Tibial nerve (tissue), 4 donors: ENCODE results near the gene GPR155. TPM values are rescaled to one million over a fixed set of nuclear protein-coding genes. Genes with fewer than 3 reads are reported as not detected.

Source experiments
- DNase-seq, 2 donors: peaks; one replicate each; pipeline ENCODE4 v3.0.0-alpha.2; 2019; ENCODE audit warnings: low spot score in 2 of 2
- H3K27ac ChIP-seq, 4 donors: fragments of 200-600 bp; sonication (generic) in 3 of 4; one replicate each; pipeline ENCODE4 v1.5.1; 2017 to 2019; ENCODE audit warnings: mild to moderate bottlenecking in 1 of 4
- H3K27me3 ChIP-seq, 2 donors: fragments of 200-600 bp; sonication (generic) in 1 of 2; one replicate each; pipeline versions ENCODE4 v1.5.1 to v1.6.0; 2017 to 2019
- H3K36me3 ChIP-seq, 3 donors: fragments of 200-600 bp; sonication (generic); one replicate each; pipeline ENCODE4 v1.5.1; 2018 to 2019
- H3K4me1 ChIP-seq, 4 donors: fragments of 200-600 bp; sonication (generic) in 3 of 4; one replicate each; pipeline ENCODE4 v1.5.1; 2017 to 2019
- H3K4me3 ChIP-seq, 4 donors: fragments of 200-600 bp; sonication (generic) in 3 of 4; one replicate each; pipeline ENCODE4 v1.5.1; 2017 to 2019; ENCODE audit warnings: mild to moderate bottlenecking in 1 of 4, moderate library complexity in 1 of 4
- H3K9me3 ChIP-seq, 4 donors: fragments of 200-600 bp; sonication (generic) in 3 of 4; one replicate each; pipeline ENCODE4 v1.5.1; 2017 to 2019
- CTCF ChIP-seq, 5 experiments: fragments of 200-600 bp in 3 of 5; fragments of 450-650 bp in 2 of 5; sonication (generic) in 3 of 5; IDR thresholded peaks; one replicate each; pipeline ENCODE4 v1.5.1; 2016 to 2019; ENCODE audit warnings: antibody characterized with exemption in 5 of 5, mild to moderate bottlenecking in 3 of 5, moderate library complexity in 2 of 5
- EP300 ChIP-seq, 2 donors: sonication (generic); formaldehyde crosslinking; IDR thresholded peaks; one replicate each; pipeline ENCODE4 v1.6.1; 2017; ENCODE audit warnings: antibody characterized with exemption in 2 of 2, mild to moderate bottlenecking in 1 of 2
- POLR2A ChIP-seq, 2 donors: fragments of 450-650 bp; IDR thresholded peaks; one replicate each; pipeline ENCODE4 v1.6.1; 2017; ENCODE audit warnings: antibody characterized with exemption in 2 of 2, mild to moderate bottlenecking in 2 of 2, moderate library complexity in 2 of 2
- WGBS, 2 donors: methylation state at CpG; one replicate each; pipeline ENCODE4 v1.1.5; 2018; 5-methylcytosine and 5-hydroxymethylcytosine counted together
- total RNA-seq, 4 donors: library from RNA; depleted of rRNA; stranded (reverse); fragments of >200 nt; gene quantifications; one replicate each; pipeline ENCODE4 v1.1.0, GENCODE V29; 2016

Gene GPR155
- total RNA-seq, 4 donors from 2014 or later, result 8.6 to 36.5 (median 15.5) TPM

- no peaks in the 10 kb centered on the region for H3K9me3 ChIP-seq
- H3K36me3 ChIP-seq, result peaks cover 0 to 52% (median 0%) of the 10 kb centered on the region in 3 donors
- H3K27ac ChIP-seq, result no peak overlapping the region
- no peaks in the 10 kb centered on the region for H3K4me1 ChIP-seq
- 69 to 83% methylated on average over 3 of the region's 3 CpGs for WGBS, 2 donors
- TF ChIP-seq EP300 (IDR thresholded peaks at IDR 0.05) (no peak), CTCF (IDR thresholded peaks at IDR 0.05) (no peak)
- no peaks in the 10 kb centered on the region for H3K27me3 ChIP-seq
- no peak overlapping the region for H3K4me3 ChIP-seq
- DNase-seq, result no peak
Observed at GRCh38 chr2:174445248-174445647, 41.6 kb downstream of the GPR155 start.

DNA sequence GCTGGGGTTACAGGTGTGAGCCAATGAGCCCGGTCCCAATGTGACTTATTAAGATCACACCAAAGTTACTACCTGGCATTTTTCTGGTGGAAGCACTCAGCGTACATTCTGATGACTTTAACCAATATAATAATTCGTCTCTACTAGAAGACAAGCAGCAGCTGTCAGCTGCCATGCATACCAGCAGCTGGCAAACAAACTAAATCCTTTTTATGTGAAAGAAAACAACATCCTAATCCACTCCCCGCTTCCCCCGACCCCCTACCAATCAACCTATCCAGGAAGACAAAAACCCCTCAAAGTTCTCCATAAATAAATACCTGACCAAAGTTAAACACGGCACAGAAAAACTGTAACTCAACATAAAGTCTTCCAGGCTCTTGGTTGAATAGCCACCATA, 42.1 kb downstream of the GPR155 start:
- Histone ChIP-seq H3K9me3 (no peaks in the 10 kb centered on the region), H3K27ac (no peak overlapping the region), H3K4me3 (no peak overlapping the region), H3K27me3 (no peaks in the 10 kb centered on the region), H3K36me3 (peaks cover 0 to 47% (median 0%) of the 10 kb centered on the region in 3 donors), H3K4me1 (no peaks in the 10 kb centered on the region)
- no peak for TF ChIP-seq EP300 (IDR thresholded peaks at IDR 0.05)
- no peak for TF ChIP-seq POLR2A (IDR thresholded peaks at IDR 0.05)
- TF ChIP-seq CTCF (IDR thresholded peaks at IDR 0.05), result no peak
- DNase-seq, result no peak
- WGBS, 2 donors, result 74 to 79% methylated on average over 6 of the region's 6 CpGs

DNA sequence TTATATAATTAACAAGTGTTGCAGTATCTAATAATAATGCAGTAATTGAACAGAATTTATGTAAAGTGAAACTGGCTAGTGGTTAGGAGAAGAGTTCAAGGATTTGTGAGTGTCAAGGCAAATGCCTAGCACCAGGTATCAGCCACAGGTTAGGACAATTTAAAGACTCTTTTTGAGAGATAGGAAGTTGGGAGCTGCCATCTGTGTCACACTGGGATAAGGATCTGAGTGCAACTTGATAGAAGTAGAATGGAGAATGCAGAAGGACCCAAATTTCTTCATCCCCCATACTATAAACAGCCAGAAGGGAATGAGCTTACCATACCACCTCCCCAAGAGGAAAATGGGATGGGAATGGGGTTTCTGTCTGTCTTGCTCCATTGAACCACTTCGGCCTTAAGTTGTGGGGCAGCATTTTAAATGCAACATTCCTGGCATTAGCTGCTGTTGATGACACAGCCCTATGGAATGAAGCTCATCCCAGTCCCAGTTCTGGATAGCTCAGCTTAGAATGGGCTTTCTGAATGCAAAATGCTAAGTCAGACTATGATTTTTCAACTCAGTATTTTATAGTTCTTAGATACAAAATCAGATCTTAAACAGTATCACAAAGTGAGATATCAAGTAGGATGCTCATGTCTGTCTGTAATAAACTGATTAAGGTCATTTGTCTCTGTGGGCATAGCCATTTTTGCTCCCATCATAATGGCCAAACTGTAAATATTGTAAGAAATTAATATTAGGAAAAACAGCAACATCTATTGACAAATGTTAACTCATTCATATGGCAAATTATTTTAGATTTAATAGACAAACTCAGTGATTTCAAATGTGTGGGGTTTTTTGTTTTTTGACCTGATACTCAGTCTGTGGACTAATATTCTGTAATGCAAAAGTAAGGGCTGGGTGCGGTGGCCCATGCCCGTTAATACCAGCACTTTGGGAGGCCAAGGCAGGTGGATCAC, 44.0 kb downstream of the GPR155 start:
- Histone ChIP-seq H3K4me3 (no peak overlapping the region), H3K27ac (no peak overlapping the region), H3K27me3 (no peaks in the 10 kb centered on the region), H3K4me1 (peaks cover 0 to 6% (median under 1%) of the 10 kb centered on the region in 4 donors), H3K9me3 (no peaks in the 10 kb centered on the region), H3K36me3 (peaks cover 0 to 32% (median 0%) of the 10 kb centered on the region in 3 donors)
- TF ChIP-seq CTCF (IDR thresholded peaks at IDR 0.05) (no peak), EP300 (IDR thresholded peaks at IDR 0.05) (no peak), POLR2A (IDR thresholded peaks at IDR 0.05) (no peak)
- WGBS, 2 donors, result 74 to 76% methylated on average over 3 of the region's 3 CpGs
- no peak for DNase-seq

GRCh38 chr2:174439950-174440349, 46.9 kb downstream of the GPR155 start:
- H3K9me3 ChIP-seq, result no peaks in the 10 kb centered on the region
- no peak for TF ChIP-seq CTCF (IDR thresholded peaks at IDR 0.05)
- TF ChIP-seq EP300 (IDR thresholded peaks at IDR 0.05), result no peak
- no peak for TF ChIP-seq POLR2A (IDR thresholded peaks at IDR 0.05)
- peaks cover 0 to 7% (median 3%) of the 10 kb centered on the region in 4 donors for H3K4me1 ChIP-seq
- H3K4me3 ChIP-seq, result no peak overlapping the region
- peaks cover 0 to 38% (median 0%) of the 10 kb centered on the region in 3 donors for H3K36me3 ChIP-seq
- DNase-seq, result no peak
- H3K27ac ChIP-seq, result no peak overlapping the region
- no peaks in the 10 kb centered on the region for H3K27me3 ChIP-seq
- WGBS, 2 donors, result 51 to 55% methylated on average over 2 of the region's 2 CpGs

- WGBS, 2 donors, result 87 to 93% methylated on average over 2 of the region's 2 CpGs
- H3K27ac ChIP-seq, result no peak overlapping the region
- H3K4me3 ChIP-seq, result no peak overlapping the region
- H3K9me3 ChIP-seq, result no peaks in the 10 kb centered on the region
- H3K4me1 ChIP-seq, result peaks cover 0 to 7% (median 3%) of the 10 kb centered on the region in 4 donors
- H3K36me3 ChIP-seq, result peaks cover 0 to 32% (median 0%) of the 10 kb centered on the region in 3 donors
- TF ChIP-seq CTCF (IDR thresholded peaks at IDR 0.05) (no peak), POLR2A (IDR thresholded peaks at IDR 0.05) (no peak)
- DNase-seq, result no peak
- no peaks in the 10 kb centered on the region for H3K27me3 ChIP-seq
Observed at GRCh38 chr2:174439323-174439722, 47.5 kb downstream of the GPR155 start.
